ENCODE measurements around the gene SLC6A17. TPM values are rescaled to one million over a fixed set of nuclear protein-coding genes. Genes with fewer than 3 reads are reported as not detected.

Gene SLC6A17
- polyA plus RNA-seq, 5 donors, result 0.04 to 0.10 (median 0.04) TPM

- DNase-seq, result no peak
Observed at GRCh38 chr1:110135246-110135645, 15.0 kb upstream of the SLC6A17 start.

GRCh38 chr1:110135666-110136065 lies 14.6 kb upstream of the SLC6A17 start:
- no peak for DNase-seq

- no peak for DNase-seq
Observed at GRCh38 chr1:110136911-110137310, 13.4 kb upstream of the SLC6A17 start.

GRCh38 chr1:110138956-110139355 lies 11.3 kb upstream of the SLC6A17 start:
- DNase-seq, result no peak

GRCh38 chr1:110144366-110144765 lies 5.9 kb upstream of the SLC6A17 start:
- no peak for DNase-seq

GRCh38 chr1:110148961-110149360 lies 1.3 kb upstream of the SLC6A17 start:
- DNase-seq, result no peak

GRCh38 chr1:110151175-110151669 lies 928 bp downstream of the SLC6A17 start:
- DNase-seq, result no peak

GRCh38 chr1:110152133-110152785 lies 2.0 kb downstream of the SLC6A17 start:
- no peak for DNase-seq

GRCh38 chr1:110153407-110153950 lies 3.2 kb downstream of the SLC6A17 start:
- DNase-seq, result no peak

- DNase-seq, result peak; percentile 40 to 61
Observed at GRCh38 chr1:110155878-110156522, 5.7 kb downstream of the SLC6A17 start.

- DNase-seq, result no peak
Observed at GRCh38 chr1:110158261-110158660, 8.0 kb downstream of the SLC6A17 start.

- no peak for DNase-seq
Observed at GRCh38 chr1:110159168-110159567, 8.9 kb downstream of the SLC6A17 start.

- DNase-seq, result no peak
Observed at GRCh38 chr1:110160538-110161100, 10.3 kb downstream of the SLC6A17 start.

- DNase-seq, result no peak
Observed at GRCh38 chr1:110161165-110161564, 10.9 kb downstream of the SLC6A17 start.

GRCh38 chr1:110161849-110162248 lies 11.6 kb downstream of the SLC6A17 start:
- DNase-seq, result no peak

GRCh38 chr1:110163591-110163990 lies 13.3 kb downstream of the SLC6A17 start:
- DNase-seq, result no peak

- DNase-seq, result no peak
Observed at GRCh38 chr1:110164725-110165350, 14.5 kb downstream of the SLC6A17 start.

GRCh38 chr1:110165761-110166231 lies 15.5 kb downstream of the SLC6A17 start:
- no peak for DNase-seq

- no peak for DNase-seq
Observed at GRCh38 chr1:110166861-110167260, 16.6 kb downstream of the SLC6A17 start.

GRCh38 chr1:110170766-110171733 lies 20.8 kb downstream of the SLC6A17 start:
- DNase-seq, result no peak

- DNase-seq, result no peak
Observed at GRCh38 chr1:110172001-110172400, 21.7 kb downstream of the SLC6A17 start.

Data from right lung (tissue), 5 donors.